MM.1S (cell line): Measurements from ENCODE around the gene CALHM2.

Source experiments
- DNase-seq: peaks from one replicate; pipeline ENCODE4 v3.0.0-alpha.2; 2015
- H2AFZ ChIP-seq: fragments of 300-600 bp; sonication (generic); 2 replicates; pipeline ENCODE4 v1.6.0; 2016; ENCODE audit warnings: antibody characterized with exemption, low read length
- H3F3A ChIP-seq: fragments of 300-600 bp; sonication (generic); 2 replicates; pipeline ENCODE4 v1.6.1; 2016; ENCODE audit warnings: mild to moderate bottlenecking, antibody characterized with exemption, low read length, moderate library complexity, mixed read lengths; ENCODE audit not compliant: insufficient read depth
- H3K27ac ChIP-seq: fragments of 300-600 bp; sonication (generic); 2 replicates; pipeline ENCODE4 v1.5.1; 2016; ENCODE audit warnings: mild to moderate bottlenecking, low read length
- H3K27me3 ChIP-seq: fragments of 300-600 bp; sonication (generic); replicated peaks from 2 replicates; pipeline ENCODE4 v1.6.0; 2016; ENCODE audit warnings: low read length; ENCODE audit not compliant: insufficient read depth
- H3K36me3 ChIP-seq: fragments of 300-600 bp; sonication (generic); replicated peaks from 2 replicates; pipeline ENCODE4 v1.6.1; 2016; ENCODE audit warnings: mild to moderate bottlenecking, low read length, mixed read lengths; ENCODE audit not compliant: insufficient read depth
- H3K4me1 ChIP-seq: fragments of 300-600 bp; sonication (generic); 2 replicates; pipeline ENCODE4 v1.6.1; 2016; ENCODE audit warnings: low read length, mixed read lengths
- H3K4me2 ChIP-seq: fragments of 300-600 bp; sonication (generic); 2 replicates; pipeline ENCODE4 v1.6.0; 2016; ENCODE audit warnings: low read depth, low read length
- H3K4me3 ChIP-seq: fragments of 300-600 bp; sonication (generic); 2 replicates; pipeline ENCODE4 v1.5.1; 2016; ENCODE audit warnings: low read length, mixed read lengths
- H3K79me2 ChIP-seq: fragments of 300-600 bp; sonication (generic); 2 replicates; pipeline ENCODE4 v1.6.1; 2016; ENCODE audit warnings: mixed run types, low read length, mixed read lengths
- H3K9ac ChIP-seq: fragments of 300-600 bp; sonication (generic); 2 replicates; pipeline ENCODE4 v1.6.1; 2016; ENCODE audit warnings: low read length, mixed read lengths
- H3K9me2 ChIP-seq: fragments of 300-600 bp; sonication (generic); replicated peaks from 2 replicates; pipeline ENCODE4 v1.6.1; 2016; ENCODE audit warnings: mild to moderate bottlenecking, low read length, mixed read lengths; ENCODE audit not compliant: insufficient read depth
- H3K9me3 ChIP-seq: fragments of 300-600 bp; sonication (generic); replicated peaks from 2 replicates; pipeline ENCODE4 v1.6.1; 2016; ENCODE audit warnings: mild to moderate bottlenecking, low read length, mixed read lengths; ENCODE audit not compliant: insufficient read depth
- H4K20me1 ChIP-seq: fragments of 300-600 bp; sonication (generic); 2 replicates; pipeline ENCODE4 v1.6.1; 2016; ENCODE audit warnings: mild to moderate bottlenecking, low read length, moderate library complexity, mixed read lengths; ENCODE audit not compliant: insufficient read depth
- EZH2 ChIP-seq: fragments of 300-600 bp; sonication (generic); optimal IDR thresholded peaks from 2 replicates; pipeline ENCODE3; 2017; ENCODE audit warnings: low read depth, mild to moderate bottlenecking, antibody characterized with exemption, low read length, mixed read lengths
- EZH2phosphoT487 ChIP-seq: fragments of 300-600 bp; sonication (generic); IDR thresholded peaks from 2 replicates; pipeline ENCODE4 v1.6.1; 2018; ENCODE audit warnings: antibody characterized with exemption, low read length
- TF ChIP-seq, protein P1 (sequence below): fragments of 300-600 bp; sonication (generic); IDR thresholded peaks from 2 replicates; pipeline ENCODE4 v1.5.1; 2016; ENCODE audit warnings: antibody characterized with exemption, low read length, mixed read lengths

CALHM2 gene

GRCh38 chr10:103455235-103455634, 3.1 kb upstream of the CALHM2 start:
- Histone ChIP-seq H3K9ac (no peak overlapping the region), H3K27me3 (no peaks in the 10 kb centered on the region), H3K9me2 (no peaks in the 10 kb centered on the region), H3K4me2 (no peak overlapping the region), H3K27ac (no peak overlapping the region), H3F3A (peaks cover 6% of the 10 kb centered on the region), H3K36me3 (no peaks in the 10 kb centered on the region), H3K4me3 (no peak overlapping the region), H3K9me3 (no peaks in the 10 kb centered on the region), H3K4me1 (peaks cover 18% of the 10 kb centered on the region), H4K20me1 (no peaks in the 10 kb centered on the region), H3K79me2 (peaks cover 20% of the 10 kb centered on the region), H2AFZ (no peak overlapping the region)
- no peak for DNase-seq
- TF ChIP-seq EZH2 (no peak), EZH2phosphoT487 (no peak)
- TF ChIP-seq, protein P1, sequence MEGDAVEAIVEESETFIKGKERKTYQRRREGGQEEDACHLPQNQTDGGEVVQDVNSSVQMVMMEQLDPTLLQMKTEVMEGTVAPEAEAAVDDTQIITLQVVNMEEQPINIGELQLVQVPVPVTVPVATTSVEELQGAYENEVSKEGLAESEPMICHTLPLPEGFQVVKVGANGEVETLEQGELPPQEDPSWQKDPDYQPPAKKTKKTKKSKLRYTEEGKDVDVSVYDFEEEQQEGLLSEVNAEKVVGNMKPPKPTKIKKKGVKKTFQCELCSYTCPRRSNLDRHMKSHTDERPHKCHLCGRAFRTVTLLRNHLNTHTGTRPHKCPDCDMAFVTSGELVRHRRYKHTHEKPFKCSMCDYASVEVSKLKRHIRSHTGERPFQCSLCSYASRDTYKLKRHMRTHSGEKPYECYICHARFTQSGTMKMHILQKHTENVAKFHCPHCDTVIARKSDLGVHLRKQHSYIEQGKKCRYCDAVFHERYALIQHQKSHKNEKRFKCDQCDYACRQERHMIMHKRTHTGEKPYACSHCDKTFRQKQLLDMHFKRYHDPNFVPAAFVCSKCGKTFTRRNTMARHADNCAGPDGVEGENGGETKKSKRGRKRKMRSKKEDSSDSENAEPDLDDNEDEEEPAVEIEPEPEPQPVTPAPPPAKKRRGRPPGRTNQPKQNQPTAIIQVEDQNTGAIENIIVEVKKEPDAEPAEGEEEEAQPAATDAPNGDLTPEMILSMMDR = no peak

DNA sequence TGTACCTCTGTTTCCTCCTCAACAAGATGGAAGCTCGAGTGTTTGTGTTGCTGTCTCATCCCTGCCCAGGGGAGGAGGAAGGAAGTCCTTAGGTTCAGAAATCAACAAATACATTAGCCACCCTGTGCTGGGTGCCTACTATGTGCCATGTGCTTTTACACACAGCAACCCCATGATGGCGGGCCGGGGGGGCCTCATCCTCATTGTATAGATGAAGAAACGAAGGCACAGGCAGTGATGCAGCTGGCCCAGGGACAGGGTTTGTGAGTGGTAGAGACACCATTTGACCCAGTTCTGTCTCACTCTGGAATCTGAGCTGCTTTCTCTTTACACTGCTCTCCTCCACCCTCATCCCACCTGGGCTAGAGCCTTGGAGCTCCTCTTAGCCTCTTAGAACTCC, 1.9 kb upstream of the CALHM2 start:
- Histone ChIP-seq H3K4me2 (no peak overlapping the region), H3K27ac (no peak overlapping the region), H3K36me3 (no peaks in the 10 kb centered on the region), H3F3A (peaks cover 6% of the 10 kb centered on the region), H3K4me1 (peaks cover 12% of the 10 kb centered on the region), H3K9me2 (no peaks in the 10 kb centered on the region), H3K79me2 (peaks cover 30% of the 10 kb centered on the region), H4K20me1 (no peaks in the 10 kb centered on the region), H2AFZ (no peak overlapping the region), H3K9me3 (no peaks in the 10 kb centered on the region), H3K9ac (no peak overlapping the region), H3K4me3 (no peak overlapping the region), H3K27me3 (no peaks in the 10 kb centered on the region)
- TF ChIP-seq EZH2 (no peak), EZH2phosphoT487 (no peak)
- TF ChIP-seq, protein P1 = no peak
- DNase-seq = no peak

DNA sequence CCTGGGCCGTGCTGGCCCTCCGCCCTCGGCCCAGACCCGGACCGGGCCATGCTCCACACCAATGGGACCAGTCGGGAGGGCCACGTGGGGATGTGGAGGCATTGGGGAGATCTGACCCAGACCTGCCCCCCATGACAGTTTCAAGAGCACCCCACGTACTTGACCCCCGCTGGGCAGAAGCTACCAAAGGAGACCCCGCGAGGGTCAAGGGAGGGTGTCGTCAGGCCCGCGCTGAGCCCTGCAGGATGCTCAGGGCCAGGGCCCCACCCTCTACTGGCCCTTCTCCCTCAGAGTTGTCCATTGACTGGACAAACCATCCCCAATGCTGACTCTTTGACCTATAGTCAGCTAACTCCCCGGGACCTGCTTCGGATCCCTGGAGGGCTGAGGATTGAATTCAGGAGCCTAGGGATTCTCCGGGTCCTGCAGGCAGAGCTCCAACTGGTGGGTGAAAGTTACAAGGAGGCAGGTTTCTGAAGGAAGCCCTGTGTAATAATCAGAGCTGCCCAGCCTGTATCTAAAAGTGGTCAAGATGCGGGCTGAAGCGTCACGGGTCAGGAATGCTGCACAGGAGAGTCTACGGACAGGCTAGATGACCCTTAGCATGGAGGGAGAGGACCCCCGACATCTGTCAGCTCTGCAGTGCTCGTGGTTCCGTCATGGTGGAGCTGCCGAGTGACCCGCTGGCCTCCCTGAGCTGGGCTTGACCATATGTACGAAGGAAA, 498 bp upstream of the CALHM2 start:
- no peaks in the 10 kb centered on the region for H4K20me1 ChIP-seq
- peaks cover 6% of the 10 kb centered on the region for H3F3A ChIP-seq
- 0 out of 2 replicates have a peak, but pooled peaks cover under 1% of the 10 kb centered on the region for H3K4me1 ChIP-seq
- H3K4me2 ChIP-seq = peak overlapping the region; percentile 85
- no peaks in the 10 kb centered on the region for H3K36me3 ChIP-seq
- peaks cover 27% of the 10 kb centered on the region for H3K79me2 ChIP-seq
- peak overlapping the region; percentile 80 for H2AFZ ChIP-seq
- peak overlapping the region; percentile 74 for H3K4me3 ChIP-seq
- no peaks in the 10 kb centered on the region for H3K9me2 ChIP-seq
- H3K27me3 ChIP-seq = no peaks in the 10 kb centered on the region
- DNase-seq = no peak
- no peak overlapping the region for H3K27ac ChIP-seq
- H3K9me3 ChIP-seq = no peaks in the 10 kb centered on the region
- peak overlapping the region; percentile 66; the same call in 1 of the 2 replicates for H3K9ac ChIP-seq
- TF ChIP-seq EZH2phosphoT487 = no peak
- TF ChIP-seq, protein P1 = no peak
- no peak for TF ChIP-seq EZH2
